Activated CD4-positive, CD25-positive, alpha-beta regulatory T cell treated with anti-CD3 and anti-CD28 coated beads, Interleukin-2, amount 50 U/mL, for 72 hours (primary cell): ENCODE data around the gene POLRMT.
"Not testable (repeated sequence)": the region's sequence is repeated elsewhere in the genome, so short reads cannot be mapped to it uniquely, and the experiment has no call there.

Experiments
- DNase-seq: peaks from one replicate; pipeline ENCODE4 v3.0.0; 2021

Gene POLRMT

DNA sequence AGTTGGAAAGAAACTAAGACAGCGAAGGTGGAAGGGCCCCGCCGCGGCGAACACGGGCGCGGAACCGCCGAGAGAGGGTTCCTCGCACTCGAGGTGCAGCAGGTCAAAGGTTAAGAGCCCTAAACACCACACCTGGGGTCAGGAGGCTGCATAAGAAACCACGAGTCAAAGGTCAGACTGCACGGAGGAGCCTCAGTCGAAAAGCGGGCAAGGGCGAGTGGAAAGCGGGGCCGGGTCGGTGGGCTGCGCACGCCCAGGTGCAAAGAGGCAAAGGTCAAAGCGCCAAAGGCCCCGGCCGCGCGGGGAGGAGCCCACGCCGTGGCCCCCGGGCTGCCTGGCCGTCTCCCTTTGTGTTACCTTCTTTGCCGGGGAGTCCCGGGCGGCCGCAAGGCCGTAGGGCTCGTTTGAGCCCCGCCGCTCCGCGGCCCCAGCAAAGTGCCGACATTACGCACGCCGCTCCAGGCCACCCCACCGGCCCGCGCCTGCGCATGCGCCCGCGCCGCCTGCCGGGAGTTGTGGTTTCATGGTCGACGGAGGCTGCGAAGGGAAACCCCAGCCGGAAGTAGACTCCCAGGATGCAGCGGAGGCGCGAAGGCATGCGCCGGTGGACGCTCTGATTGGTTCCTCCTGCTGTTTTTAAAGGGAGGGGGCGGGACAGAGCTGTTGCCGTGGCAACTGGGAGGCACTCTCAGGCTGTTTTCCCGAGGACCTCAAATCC, at the start of gene POLRMT:
Gene POLRMT, minus strand, starts transcription at position 470 of the 718 bp plus-strand sequence. Its CDS starts 25 bp downstream, at position 445.
- DNase-seq = peak; percentile 95

DNA sequence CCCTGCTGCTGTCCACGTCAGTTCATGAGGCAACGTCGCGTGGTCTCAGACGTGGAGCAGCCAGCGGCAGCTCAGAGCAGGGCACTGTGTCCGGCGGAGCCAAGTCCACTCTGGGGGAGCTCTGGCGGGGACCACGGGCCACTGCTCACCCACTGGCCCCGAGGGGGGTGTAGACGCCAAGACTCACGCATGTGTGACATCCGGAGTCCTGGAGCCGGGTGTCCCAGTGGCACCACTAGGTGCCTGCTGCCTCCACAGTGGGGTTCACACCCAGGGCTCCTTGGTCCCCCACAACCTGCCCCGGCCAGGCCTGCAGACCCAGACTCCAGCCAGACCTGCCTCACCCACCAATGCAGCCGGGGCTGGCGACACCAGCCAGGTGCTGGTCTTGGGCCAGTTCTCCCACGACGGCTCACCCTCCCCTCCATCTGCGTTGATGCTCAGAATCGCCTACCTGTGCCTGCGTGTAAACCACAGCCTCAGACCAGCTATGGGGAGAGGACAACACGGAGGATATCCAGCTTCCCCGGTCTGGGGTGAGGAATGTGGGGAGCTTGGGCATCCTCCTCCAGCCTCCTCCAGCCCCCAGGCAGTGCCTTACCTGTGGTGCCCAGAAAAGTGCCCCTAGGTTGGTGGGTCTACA, 49.5 kb upstream of the POLRMT start:
- no peak for DNase-seq

DNA sequence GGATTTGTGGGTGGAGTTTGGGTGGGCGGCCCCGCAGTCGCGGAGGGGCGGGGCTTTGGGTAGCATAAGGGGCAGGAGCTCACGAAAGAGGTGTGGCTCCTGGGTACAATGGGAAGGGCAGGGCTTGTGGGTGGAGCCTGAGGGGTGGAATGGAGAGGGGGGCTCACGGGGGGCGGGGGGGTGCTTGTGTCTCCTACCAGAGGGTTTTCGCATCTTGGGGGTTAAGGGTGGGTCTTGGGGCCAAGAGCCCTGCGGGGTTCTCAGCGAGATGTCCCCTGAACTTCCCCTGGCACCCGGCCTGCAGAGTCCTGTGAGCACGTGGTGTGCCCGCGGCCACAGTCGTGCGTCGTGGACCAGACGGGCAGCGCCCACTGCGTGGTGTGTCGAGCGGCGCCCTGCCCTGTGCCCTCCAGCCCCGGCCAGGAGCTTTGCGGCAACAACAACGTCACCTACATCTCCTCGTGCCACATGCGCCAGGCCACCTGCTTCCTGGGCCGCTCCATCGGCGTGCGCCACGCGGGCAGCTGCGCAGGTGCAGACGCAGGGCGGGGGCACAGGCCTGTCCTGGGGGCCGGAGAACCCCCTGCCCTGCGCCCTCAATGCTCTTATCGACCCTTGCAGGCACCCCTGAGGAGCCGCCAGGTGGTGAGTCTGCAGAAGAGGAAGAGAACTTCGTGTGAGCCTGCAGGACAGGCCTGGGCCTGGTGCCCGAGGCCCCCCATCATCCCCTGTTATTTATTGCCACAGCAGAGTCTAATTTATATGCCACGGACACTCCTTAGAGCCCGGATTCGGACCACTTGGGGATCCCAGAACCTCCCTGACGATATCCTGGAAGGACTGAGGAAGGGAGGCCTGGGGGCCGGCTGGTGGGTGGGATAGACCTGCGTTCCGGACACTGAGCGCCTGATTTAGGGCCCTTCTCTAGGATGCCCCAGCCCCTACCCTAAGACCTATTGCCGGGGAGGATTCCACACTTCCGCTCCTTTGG, 48.0 kb upstream of the POLRMT start:
- no peak for DNase-seq

DNA sequence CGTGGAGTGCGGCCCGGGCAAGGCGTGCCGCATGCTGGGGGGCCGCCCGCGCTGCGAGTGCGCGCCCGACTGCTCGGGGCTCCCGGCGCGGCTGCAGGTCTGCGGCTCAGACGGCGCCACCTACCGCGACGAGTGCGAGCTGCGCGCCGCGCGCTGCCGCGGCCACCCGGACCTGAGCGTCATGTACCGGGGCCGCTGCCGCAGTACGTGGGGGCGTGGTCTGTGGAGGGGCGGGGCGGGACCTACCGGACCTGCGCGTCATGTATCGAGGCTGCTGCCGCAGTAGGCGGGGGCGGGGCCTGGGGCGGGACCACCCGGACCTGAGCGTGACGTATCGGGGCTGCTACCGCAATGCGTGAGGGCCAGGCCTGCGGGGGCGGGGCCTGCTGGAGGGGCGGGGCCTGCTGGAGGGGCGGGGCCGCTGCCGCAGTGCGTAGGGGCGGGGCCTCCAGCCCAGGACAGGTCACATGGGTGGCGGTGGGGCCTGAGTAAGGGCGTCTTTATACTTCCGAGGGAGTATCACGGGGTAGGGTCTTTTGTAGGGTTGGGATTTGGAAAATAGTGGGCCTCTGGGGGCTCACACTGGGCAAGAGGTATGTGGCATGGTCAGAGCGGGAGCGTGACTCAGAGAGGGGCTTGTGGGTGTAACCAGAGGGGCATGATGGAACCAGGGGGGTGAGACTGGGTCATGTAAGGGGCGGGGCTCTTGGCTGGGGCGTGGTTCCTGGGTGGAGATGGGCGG, 47.1 kb upstream of the POLRMT start:
- peak; percentile 97 for DNase-seq

DNA sequence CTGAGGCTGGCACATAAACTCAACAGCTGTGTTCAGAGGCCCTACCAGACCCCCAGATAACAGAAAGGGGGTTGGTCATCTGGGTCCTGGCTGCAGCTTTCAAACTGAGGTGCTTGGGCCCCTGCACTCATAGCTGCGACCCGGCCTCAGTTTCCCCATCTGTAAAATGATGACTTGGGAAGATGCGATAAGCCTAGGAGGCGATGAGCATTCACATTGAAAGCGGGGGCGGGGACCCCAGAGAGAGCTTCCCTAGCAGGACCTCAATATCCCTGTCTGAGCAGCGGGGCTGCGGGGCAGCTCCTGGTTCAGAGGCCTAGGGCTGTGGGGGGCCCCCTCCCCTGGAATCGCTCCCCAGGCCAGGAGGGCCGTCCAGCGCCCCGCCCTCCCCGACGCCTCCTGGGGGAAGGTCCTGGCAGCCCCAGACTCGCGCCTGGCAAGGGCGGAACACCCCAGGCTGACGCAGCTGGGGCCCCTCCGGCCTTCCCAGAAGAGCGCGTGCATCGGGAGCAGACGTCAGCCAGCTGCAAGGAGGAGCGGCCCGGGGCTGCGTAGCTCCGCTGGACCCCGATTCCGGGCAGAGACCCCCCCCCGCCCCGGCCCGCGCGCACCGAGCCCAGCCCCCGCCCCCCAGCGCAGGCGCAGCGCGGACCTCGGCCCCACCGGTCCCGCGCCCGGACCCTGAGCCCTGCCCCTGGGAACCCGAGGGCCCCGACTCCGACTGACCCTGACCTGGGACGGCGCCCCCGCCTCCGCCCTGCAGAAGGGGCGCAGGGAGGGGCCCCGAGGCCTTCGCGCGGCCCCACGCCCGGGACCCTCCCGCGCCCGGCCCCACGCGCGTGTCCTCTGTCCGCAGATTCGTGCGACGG, 46.3 kb upstream of the POLRMT start:
- peak; percentile 53 for DNase-seq

DNA sequence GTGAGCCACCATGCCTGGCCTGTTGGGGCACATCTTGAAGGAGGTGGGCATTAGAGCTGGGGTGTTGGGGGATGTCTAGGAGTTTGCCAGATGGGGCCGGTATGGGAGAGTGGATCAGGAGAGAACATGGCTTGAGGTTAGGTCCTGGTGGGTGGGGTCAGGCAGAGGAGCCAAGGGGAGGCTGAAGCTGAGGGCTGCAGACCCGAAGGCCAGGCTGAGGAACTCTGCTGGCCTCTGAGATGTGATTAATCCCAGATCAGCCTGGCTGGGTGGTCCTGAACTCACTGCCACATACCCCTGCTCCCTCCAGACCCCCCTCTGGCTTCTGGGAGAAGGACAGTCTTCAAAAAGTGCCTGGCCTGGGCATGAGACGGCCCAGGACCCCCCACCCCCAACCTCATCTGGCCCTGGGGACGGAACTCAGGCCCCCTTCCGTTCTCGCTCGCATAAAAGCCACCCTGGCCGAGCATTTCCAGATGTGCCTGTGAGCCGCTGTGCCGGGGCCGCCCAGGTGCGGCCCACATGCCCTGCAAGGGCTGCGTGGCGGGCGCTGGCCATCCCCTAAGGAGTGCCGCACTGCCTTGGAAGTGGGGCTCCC, 45.6 kb upstream of the POLRMT start:
- DNase-seq = no peak

DNA sequence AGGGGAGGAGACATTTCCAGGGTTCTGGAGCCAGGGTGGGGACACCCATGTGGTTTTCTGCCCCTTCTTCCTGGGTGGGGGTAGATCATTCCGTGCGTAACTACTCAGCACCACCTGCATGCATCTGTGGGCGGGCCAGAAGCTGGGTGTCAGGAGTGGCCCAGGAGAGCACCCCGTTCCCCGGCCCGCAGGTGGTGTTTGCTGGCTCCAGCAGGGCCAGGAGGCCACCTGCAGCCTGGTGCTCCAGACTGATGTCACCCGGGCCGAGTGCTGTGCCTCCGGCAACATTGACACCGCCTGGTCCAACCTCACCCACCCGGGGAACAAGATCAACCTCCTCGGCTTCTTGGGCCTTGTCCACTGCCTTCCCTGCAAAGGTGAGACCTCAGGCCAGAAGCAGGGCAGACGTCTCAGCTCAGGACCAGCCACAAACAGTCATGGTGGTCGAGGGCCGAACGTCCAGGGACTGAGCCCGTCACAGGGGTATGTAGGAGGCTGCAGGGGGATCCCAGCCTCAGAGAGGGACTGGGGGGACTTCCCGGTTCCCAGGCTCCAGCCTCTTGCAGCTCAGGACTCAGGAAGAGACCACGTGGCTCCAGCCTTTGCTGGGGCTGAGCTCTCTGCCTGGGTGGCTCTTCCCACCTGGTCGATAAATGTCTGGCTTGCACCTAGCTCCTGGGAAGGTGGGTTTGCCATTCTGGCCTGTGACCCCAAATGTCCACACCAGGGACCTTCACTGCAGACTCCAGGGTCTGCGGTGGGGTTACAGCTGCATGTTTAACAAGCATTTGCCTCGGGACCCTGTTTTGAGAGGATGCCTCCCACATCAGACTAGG, 44.5 kb upstream of the POLRMT start:
- no peak for DNase-seq

DNA sequence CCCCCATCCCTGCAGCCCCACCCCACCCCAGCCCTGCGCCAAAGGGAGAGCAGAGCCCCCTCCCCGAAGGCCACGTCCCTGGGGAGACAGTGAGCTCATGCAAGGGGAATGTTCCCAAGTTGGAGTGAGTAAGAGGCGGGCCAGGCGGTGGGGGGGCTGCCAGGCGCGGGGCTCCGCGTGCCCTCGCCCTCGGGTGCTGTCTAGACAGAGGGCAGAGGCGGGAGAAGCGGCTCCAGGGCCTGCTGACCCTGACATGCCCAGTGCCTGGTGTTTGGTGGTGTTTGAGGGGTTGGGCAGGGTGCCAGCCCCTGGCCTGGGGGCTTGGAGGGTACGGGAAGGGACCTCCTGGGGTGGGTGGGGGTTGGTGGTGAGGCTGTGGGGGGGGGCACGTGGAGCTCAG, 43.9 kb upstream of the POLRMT start:
- DNase-seq = no peak

DNA sequence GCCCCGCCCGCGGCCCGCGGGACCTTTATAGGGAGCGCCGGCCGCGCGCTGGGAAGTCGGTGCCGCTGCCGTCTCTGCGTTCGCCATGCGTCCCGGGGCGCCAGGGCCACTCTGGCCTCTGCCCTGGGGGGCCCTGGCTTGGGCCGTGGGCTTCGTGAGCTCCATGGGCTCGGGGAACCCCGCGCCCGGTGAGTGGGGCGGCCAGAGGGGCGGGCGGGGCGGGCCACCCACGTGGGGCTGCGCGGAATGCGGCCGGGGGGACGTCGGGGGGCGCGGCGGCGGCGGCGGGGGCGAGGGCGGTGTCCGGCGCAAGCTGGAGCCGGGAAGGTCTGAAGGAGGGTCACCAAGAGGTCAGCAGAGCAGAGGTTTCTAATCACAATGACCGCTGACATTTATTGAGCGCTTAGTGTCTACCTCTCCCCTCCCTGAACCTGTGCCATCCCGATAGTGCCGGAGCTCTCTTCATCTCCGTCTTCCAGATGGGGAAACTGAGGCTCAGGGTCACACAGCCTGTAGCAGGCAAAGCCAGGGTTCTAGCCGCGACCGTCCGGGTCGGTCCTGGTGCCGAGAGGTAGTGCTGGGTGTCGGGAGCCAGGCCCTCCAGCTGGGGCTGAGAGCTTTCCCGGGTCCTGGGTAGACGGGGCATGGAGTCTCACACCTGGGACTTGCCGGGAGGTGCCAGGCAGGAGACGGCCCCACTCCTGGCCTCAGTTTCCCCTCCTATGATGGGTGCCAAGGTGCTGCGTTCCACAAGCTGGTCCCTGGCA, 43.2 kb upstream of the POLRMT start, which contains the start of gene FSTL3:
Gene FSTL3, plus strand, starts transcription at position 54 of the 767 bp plus-strand sequence. Its CDS starts 32 bp downstream, at position 86.
- no peak for DNase-seq

DNA sequence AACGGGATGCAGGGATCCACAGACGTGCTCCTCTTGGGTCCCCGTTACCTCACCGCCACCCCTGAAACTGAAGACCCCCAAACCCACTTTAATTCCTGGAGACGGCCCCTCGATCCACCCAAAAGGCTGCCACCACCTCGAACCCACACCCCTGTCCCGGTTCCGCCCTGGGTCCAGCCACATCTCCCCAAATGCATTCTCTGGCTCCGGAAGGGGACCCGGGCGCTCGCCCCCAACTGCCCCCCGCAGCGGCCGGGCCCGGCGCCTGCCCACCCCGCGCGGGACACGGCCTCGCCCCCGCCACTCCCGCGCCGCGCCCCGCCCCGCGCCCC, 42.6 kb upstream of the POLRMT start:
- no peak for DNase-seq

DNA sequence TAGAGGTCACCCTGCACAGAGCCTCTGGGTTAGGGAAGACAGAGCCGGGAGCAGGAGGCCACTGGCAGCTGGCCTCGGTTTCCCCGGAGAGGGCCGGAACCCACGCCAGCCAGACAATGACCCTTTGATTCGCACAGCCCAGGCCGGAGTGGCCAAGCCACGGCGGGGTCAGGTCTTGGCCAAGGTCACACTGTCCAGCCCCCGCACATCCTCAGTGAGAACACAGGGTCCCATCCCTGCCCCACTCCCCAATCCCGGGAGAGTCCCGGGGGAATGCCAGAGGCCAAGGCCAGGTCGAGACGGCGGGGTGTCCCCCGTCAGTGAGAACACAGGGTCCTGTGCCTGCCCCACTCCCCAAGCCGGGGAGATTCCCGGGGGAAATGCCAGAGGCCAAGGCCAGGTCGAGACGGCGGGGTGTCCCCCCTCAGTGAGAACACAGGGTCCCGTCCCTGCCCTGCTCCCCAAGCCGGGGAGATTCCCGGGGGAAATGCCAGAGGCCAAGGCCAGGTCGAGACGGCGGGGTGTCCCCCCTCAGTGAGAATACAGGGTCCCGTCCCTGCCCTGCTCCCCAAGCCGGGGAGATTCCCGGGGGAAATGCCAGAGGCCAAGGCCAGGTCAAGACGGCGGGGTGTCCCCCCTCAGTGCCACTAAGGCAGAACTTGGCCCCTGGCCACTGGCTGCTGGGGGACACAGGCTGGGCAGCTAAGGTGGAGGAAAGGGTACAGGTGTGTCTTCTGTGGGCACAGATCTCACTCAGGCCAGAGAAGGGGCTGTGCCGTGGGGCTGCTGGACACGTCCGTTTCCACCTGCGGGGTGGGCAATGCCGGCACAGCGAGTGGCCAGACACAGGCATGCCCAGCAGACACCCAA, 41.2 kb upstream of the POLRMT start:
- no peak for DNase-seq

DNA sequence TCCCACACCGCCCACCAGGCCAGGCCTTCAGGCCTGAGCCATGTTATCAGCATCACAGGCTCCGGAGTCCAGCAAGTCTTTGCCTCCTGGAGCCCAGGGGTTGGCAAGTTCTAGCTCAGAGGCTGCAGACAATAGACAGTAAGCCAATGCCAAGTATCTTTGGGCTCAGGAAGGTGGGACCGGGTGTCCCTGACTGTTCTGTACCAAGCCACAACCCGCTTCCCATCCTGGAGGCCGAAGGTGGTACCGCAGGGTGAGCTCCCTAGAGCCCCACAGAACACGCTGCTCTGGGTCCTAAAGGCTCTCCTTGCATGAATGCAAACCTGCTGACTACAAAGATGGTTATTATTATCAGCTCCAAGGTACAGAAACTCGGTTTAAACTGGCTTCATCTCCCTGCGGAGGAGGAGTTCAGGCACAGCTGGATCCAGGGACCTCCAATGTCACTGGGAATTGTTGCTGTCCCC, 37.3 kb upstream of the POLRMT start:
- DNase-seq = no peak

DNA sequence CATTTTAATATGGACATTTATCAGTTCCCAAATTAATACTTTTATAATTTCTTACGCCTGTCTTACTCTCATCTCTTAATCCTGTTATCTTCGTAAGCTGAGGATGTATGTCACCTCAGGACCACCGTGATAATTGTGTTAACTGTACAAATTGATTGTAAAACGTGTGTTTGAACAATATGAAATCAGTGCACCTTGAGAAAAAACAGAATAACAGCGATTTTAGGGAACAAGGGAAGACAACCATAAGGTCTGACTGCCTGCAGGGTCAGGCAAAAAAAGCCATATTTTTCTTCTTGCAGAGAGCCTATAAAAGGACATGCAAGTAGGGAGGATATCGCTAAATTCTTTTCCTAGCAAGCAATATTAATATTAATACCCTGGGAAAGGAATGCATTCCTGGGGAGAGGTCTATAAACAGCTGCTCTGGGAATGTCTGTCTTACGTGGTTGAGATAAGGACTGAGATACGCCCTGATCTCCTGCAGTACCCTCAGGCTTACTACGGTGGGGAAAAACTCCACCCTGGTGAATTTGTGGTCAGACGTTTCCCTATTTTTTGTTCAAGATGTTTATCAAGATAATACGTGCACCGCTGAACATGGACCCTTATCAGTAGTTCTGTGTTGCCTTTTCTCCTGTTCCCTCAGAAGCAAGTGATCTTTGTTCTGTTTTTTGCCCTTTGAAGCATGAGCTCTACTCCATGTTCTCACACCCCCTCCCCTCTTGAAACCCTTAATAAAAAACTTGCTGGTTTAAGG, 35.5 kb upstream of the POLRMT start:
- DNase-seq = not testable (repeated sequence)

DNA sequence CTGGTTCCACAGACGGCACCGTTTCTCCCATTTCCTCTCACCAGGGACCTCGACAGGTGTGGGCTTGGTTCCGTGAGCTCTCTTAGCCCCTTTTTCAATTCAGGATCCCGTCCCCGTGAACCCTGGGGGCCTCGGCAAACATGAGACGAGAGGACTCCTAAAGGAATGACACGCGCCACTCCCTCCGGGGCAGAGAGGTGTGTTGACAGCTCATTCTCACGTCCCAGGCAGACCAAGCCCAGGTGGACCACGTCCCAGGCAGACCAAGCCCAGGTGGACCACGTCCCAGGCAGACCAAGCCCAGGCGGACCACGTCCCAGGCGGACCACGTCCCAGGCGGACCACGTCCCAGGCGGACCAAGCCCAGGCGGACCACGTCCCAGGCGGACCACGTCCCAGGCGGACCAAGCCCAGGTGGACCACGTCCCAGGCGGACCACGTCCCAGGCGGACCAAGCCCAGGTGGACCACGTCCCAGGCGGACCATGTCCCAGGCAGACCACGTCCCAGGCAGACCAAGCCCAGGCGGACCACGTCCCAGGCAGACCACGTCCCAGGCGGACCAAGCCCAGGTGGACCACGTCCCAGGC, 33.7 kb upstream of the POLRMT start:
- not testable (repeated sequence) for DNase-seq

DNA sequence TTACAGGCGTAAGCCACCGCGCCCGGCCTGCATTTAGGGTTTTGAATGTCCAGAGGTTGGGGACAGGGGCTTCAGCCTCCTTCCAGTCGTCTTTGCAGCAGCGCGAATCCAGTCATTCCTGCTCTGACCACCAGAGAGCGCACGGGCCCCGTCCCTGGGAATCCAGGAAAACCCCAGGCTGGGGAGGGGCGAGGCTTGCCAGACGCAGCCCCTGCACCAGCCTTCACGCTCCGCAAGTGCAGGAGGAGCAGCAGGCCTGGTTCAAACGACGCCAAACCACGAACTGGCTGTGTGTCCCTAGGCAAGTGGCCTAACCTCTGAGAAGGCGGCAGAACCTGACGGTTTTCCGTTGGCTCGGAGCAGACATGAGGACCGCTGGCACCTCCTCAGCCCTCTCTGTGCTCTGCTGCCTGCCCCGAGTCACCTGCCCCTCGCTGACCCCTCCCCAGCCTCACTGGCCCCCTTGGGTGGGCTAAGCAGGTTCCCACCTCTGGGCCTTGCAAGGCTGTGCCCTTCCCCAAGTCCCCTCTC, 31.6 kb upstream of the POLRMT start:
- peak; percentile 84 for DNase-seq

DNA sequence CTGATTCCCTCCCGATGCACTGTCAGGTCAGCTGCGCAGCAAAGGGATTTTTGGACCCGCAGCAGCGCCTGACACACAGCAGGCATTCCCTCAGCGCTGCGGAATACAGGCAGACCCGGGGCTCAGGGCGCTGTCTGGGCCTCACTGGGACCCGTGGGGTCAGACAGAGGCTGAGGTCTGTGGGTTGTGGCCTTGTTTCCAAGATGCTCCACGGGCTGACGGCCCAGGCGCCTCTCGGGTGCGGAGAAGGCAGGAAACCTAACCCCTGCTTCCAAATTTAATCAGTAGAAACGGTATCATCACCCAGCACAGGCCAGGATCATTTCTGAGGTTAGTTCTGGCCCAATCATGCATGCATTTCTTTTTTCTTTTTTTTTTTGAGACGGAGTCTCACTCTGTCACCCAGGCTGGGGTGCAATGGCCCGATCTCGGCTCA, 30.4 kb upstream of the POLRMT start:
- DNase-seq = no peak
